Nephron (organoid): Measurements from ENCODE around the gene DPP6.

Experiments
- H3K27ac Mint-ChIP-seq, 3 experiments: 2 replicates each; pipeline ENCODE4 v1.8.0; 2020; ENCODE audit warnings: mixed read lengths in 3 of 3, mild to moderate bottlenecking in 2 of 3, moderate library complexity in 1 of 3
- H3K27me3 Mint-ChIP-seq: 2 replicates; pipeline ENCODE4 v1.8.0; 2021; ENCODE audit warnings: low read depth, mild to moderate bottlenecking, moderate library complexity, mixed read lengths
- H3K36me3 Mint-ChIP-seq: 2 replicates; pipeline ENCODE4 v1.8.0; 2020; ENCODE audit warnings: low read depth, mixed read lengths
- H3K4me1 Mint-ChIP-seq: 2 replicates; pipeline ENCODE4 v1.8.0; 2020; ENCODE audit warnings: mixed read lengths
- H3K4me3 Mint-ChIP-seq, 3 experiments: 2 replicates each; pipeline ENCODE4 v1.8.0; 2020; ENCODE audit warnings: mild to moderate bottlenecking in 3 of 3, mixed read lengths in 3 of 3, moderate library complexity in 2 of 3
- H3K9me3 Mint-ChIP-seq: 2 replicates; pipeline ENCODE4 v1.8.0; 2020; ENCODE audit warnings: mixed read lengths
- CTCF ChIP-seq, 3 experiments: fragments of 200-600 bp; sonication (generic); IDR thresholded peaks; one replicate each; pipeline ENCODE4 v1.5.0; 2021; ENCODE audit warnings: antibody characterized with exemption in 3 of 3; ENCODE audit not compliant: unreplicated experiment in 3 of 3

Gene DPP6

DNA sequence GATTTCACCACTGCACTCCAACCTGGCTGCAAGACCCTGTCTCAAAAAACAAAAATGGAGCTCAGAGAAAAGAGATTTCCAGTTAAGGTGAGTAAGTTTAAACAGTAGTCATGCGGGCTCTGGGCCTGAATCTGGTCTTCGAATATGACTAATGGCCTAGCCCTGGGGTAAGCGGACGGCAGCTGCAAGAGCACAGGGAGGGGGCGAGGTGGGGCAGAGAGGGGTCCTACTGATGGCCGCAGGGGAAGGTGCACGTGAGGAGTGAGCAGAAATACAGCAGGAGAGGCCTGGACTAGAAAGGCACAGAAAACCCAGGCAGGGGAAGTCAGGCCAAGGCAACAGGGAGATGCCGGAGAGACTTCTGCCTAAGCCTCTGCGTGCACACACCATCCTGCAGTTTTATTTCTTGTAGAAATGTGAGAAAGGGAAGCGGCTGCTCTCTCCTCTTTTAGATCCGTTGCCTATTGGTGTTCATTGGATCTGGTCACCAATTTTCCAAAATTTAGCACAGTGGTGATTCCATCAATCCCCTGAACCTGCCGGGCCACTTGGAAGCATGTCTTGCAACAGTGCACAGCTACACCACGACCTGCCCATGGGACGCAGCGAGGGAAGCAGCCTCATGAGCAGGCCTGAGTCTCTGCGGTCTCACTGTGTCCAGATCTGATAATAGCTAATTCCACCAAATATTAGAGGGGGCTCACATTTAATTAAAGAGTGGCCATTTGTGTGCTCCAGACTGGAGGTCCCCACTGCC, 811.7 kb downstream of the DPP6 start:
- Mint-ChIP-seq H3K36me3 (no peaks in the 10 kb centered on the region), H3K4me1 (peaks cover 8% of the 10 kb centered on the region), H3K27me3 (peaks cover 36% of the 10 kb centered on the region), H3K27ac (peak overlapping the region; percentile 63 to 89 (median 80)), H3K9me3 (no peaks in the 10 kb centered on the region), H3K4me3 (no peak overlapping the region)
- TF ChIP-seq CTCF (IDR thresholded peaks at IDR 0.05; ENCODE audit: unreplicated experiment in 3 of 3), result no peak

DNA sequence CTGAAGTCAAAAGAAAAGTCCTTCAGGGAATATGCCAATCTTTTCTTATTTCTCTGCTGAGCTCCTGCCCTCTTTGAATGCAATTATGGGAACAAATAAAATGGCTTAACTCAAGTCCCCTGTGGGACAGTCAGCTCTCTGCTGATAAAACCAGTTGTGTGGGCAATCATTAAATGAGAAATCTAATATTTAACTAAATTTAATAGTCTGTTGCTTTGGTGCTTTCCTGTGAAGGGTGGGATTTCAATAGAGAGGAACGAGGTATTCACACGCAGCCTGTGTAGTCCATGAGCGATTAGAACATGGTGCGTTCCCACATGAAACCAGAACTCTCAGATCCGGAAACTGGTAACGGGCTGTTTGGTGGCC, 812.3 kb downstream of the DPP6 start:
- Mint-ChIP-seq H3K4me3 (no peak overlapping the region), H3K4me1 (peaks cover 10% of the 10 kb centered on the region), H3K9me3 (no peaks in the 10 kb centered on the region), H3K36me3 (no peaks in the 10 kb centered on the region), H3K27me3 (peaks cover 40% of the 10 kb centered on the region), H3K27ac (peak overlapping the region; percentile 63 to 96 (median 89))
- no peak for TF ChIP-seq CTCF (IDR thresholded peaks at IDR 0.05; ENCODE audit: unreplicated experiment in 3 of 3)

GRCh38 chr7:154865984-154866685, 813.9 kb downstream of the DPP6 start:
- H3K9me3 Mint-ChIP-seq, result no peaks in the 10 kb centered on the region
- no peak overlapping the region for H3K4me3 Mint-ChIP-seq
- H3K36me3 Mint-ChIP-seq, result no peaks in the 10 kb centered on the region
- no peak for TF ChIP-seq CTCF (IDR thresholded peaks at IDR 0.05; ENCODE audit: unreplicated experiment in 3 of 3)
- peak overlapping the region in 1 of 3 experiments; percentile 47 for H3K27ac Mint-ChIP-seq
- peaks cover 44% of the 10 kb centered on the region for H3K27me3 Mint-ChIP-seq
- peaks cover 10% of the 10 kb centered on the region for H3K4me1 Mint-ChIP-seq

DNA sequence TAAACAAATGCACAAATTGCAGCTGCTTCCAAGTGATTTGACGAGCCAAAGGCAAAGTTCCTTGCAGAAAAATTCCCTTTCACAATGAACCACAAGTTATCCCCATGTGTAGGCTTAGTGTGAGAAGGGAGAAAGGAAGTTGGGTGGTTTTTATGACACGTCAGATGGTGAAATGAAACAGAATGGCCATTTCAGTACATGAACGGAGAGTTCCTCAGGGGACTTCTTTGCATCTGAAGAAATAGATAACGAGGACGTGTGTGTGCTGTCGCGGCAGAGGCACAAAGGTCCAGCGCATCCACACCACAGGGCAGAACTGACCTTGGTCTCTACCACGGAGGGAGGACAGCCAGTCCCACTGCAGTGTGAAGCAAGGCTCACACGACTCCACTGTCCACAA, 814.9 kb downstream of the DPP6 start:
- no peak for TF ChIP-seq CTCF (IDR thresholded peaks at IDR 0.05; ENCODE audit: unreplicated experiment in 3 of 3)
- Mint-ChIP-seq H3K27me3 (peaks cover 51% of the 10 kb centered on the region), H3K4me1 (peaks cover 10% of the 10 kb centered on the region), H3K27ac (no peak overlapping the region), H3K9me3 (no peaks in the 10 kb centered on the region), H3K36me3 (no peaks in the 10 kb centered on the region), H3K4me3 (no peak overlapping the region)

GRCh38 chr7:154868921-154869320, 816.7 kb downstream of the DPP6 start:
- no peaks in the 10 kb centered on the region for H3K9me3 Mint-ChIP-seq
- H3K27me3 Mint-ChIP-seq, result peaks cover 53% of the 10 kb centered on the region
- H3K4me1 Mint-ChIP-seq, result peaks cover 10% of the 10 kb centered on the region
- no peak overlapping the region for H3K4me3 Mint-ChIP-seq
- no peaks in the 10 kb centered on the region for H3K36me3 Mint-ChIP-seq
- no peak overlapping the region for H3K27ac Mint-ChIP-seq
- TF ChIP-seq CTCF (IDR thresholded peaks at IDR 0.05; ENCODE audit: unreplicated experiment in 3 of 3), result no peak
